NCI-H82 treated with DMSO at 0.1 percent for 48 hours (cell line): Measurements from ENCODE around the gene IQCM.

Experiments used
- DNase-seq: peaks from one replicate; lab custom pipeline; 2025; ENCODE audit not compliant: unreplicated experiment; lab: John Stamatoyannopoulos, UW

Gene IQCM

DNA sequence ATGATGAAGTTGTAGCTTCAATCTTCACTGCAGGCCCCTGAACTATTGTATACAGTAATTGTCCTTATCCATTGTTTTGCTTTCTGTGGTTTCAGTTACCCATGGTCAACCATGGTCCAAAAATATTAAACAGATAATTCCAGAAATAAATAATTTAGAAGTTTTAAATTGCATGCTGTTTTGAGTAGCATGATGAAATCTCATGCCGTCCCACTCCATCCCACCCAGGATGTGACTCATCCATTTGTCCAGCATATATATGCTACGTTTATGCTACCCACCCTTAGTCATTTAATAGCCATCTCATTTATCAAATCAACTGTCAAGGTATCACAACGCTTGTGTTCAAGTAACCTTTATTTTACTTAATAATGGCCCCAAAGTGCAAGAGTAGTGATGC lies 34.5 kb downstream of the IQCM start:
- DNase-seq: no peak

- DNase-seq: peak; percentile 13
Measured at GRCh38 chr4:149768477-149768876, 47.2 kb downstream of the IQCM start.

DNA sequence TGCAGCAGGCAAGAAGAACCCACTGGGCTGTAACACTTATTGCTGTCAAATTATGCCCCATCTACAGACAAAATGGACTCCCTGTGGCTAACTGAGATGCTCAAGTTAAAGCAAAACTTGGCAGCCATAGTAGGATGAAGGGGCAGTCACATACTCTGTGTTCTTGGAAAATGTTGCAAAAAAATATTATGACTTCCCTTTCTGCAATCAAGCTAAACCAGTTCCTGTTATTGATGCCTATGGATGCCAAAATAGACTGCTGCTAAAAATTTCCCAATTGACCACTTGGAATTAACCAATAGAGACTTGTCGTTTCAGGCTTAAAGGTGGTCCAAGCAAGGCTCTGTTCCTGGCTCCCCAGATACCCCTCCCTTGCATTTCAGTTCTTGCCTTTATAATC lies 49.5 kb downstream of the IQCM start:
- DNase-seq: no peak

DNA sequence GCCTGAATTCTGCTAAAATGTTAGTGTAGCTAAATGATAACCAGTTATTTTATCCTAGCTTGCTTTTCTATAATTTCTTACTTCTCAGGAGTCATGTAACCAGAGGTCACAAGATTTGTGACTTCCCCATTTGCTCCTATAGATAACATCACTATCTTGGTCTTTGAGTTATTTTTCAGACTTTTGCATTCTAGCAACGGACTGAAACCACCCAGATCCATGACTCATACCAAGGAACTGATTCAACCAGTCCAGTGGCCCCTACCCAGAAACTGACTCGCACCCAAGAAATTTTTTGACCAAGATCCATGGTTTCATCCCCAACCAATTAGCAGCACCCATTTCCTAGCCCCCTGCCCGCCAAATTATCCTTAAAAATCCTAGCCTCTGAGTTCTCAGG lies 50.0 kb downstream of the IQCM start:
- DNase-seq: no peak

- no peak for DNase-seq
Measured at GRCh38 chr4:149755969-149756368, 59.7 kb downstream of the IQCM start.

GRCh38 chr4:149754526-149754925 lies 61.1 kb downstream of the IQCM start:
- DNase-seq: no peak

- no peak for DNase-seq
Measured at GRCh38 chr4:149752729-149753128, 62.9 kb downstream of the IQCM start.

DNA sequence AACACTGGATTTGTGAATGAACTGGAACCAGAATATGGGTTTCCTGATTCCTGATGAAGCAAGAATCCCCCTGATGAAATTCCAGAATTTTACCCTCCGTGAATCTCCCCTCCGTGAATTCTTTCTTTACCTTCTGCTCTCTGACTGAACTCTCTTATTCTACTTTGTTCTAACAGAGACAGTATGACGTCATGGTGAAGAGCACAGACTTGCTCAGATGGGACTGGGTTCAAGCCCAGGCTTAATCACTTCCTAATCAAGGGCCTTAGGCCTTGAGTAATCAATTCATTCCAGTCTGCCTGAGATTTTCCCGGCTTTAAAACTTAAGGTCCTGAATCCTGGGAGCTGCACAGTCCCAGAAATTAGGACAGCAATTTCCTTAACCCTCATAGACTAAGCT lies 64.5 kb downstream of the IQCM start:
- no peak for DNase-seq

GRCh38 chr4:149749784-149750183 lies 65.9 kb downstream of the IQCM start:
- DNase-seq: no peak

DNA sequence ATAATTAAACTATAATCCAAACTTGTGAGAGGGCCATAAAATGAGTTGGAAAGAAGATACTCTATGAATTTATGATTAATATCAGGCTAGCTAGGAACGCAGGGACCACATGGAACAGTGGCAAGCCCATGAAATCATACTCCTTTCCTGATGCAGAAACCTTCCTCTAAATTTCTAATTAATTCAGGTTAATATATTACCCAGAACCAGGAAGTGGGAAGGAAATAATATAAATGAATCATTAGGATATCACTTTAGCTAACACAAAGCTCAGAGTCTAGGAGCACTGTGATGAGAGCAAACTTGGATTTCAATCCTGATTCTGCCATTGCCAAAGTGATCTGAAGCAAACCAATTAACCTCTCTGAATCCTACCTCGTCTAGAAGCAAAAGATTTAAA lies 68.0 kb downstream of the IQCM start:
- no peak for DNase-seq

- DNase-seq: no peak
Measured at GRCh38 chr4:149746276-149746675, 69.4 kb downstream of the IQCM start.

DNA sequence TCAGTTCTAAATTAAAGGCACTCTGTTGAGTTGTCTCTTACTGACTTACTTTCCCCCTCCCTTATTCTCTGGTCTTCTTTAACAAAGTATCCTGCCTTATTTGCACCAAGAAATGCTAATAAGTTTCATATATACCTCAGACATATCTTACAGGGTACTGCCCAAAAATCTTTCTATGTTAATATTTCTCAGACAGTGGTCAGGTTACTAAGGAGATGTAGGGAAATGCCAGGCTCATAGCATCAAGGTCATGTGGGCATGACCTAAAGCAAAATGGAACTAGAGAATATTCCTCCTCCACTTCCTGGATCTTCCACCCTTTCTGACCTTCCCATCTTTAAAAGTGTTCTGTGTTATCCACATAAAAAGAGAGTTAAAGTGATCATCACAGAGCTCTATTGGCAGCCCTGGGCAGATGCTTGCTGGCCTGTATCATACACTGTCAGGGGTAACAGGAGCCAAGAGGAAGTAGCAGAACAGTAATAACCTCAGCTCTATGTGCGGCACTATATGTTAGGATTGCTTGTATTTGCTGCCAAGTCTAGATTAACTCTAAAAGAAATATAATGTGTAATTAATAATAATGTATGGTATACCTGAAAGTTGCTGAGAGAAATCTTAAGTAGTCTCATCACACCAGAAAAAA lies 74.3 kb downstream of the IQCM start:
- DNase-seq: no peak

DNA sequence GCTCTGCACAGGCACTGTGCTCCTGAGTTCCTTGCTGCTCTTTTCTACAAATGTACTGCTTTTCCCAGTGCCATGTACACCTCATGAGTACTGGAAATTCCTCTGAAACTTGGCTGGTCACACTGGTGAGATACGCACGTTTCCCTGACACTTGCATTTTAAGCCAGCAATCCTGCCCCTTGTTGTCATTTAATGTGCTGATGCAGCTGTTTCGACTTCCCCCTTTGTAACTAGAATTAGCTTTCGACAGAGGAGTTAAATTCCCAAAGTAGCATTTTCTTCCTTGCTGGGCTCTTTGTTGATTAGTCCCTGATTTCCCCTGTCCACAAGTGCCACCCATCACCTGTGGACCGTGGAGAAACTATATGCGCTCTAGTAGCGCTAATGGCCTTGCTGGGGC lies 77.5 kb downstream of the IQCM start:
- DNase-seq: no peak

- no peak for DNase-seq
Measured at GRCh38 chr4:149735796-149736195, 79.8 kb downstream of the IQCM start.

DNA sequence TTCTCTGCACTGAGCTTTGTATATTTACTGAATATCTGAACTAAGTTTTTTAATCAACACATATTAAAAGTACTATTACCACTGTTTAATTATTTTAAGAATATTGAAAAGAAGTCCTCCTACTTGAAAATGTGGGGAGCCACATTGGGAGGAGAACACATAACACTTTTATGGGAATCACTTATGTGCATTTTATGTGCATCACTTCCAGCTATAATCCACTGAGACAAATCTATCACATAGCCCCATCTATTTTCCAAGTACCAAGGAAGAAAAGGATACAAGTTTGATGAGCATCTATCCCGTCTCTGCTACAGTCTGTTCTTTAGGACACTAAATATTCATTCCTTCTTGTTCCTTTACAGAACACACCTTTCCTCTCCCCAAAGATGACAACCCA lies 87.2 kb downstream of the IQCM start:
- DNase-seq: no peak

GRCh38 chr4:149727663-149728062 lies 88.0 kb downstream of the IQCM start:
- no peak for DNase-seq

DNA sequence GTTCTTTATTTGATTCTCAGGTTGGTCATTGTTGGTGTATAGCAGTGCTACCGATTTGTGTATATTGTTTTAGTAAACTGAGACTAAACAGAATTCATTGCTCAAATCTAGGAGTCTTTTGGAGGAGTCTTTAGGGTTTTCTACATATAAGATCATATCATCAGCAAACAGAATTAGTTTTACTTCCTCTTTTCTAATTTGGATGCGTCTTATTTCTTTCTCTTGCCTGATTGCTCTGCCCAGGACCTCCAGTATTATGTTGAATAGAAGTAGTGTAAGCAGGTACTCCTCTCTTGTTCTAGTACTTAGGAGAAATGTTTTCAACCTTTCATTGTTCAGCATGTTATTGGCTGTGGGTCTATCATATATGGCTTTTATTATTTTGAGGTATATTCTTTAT lies 92.6 kb downstream of the IQCM start:
- no peak for DNase-seq

DNA sequence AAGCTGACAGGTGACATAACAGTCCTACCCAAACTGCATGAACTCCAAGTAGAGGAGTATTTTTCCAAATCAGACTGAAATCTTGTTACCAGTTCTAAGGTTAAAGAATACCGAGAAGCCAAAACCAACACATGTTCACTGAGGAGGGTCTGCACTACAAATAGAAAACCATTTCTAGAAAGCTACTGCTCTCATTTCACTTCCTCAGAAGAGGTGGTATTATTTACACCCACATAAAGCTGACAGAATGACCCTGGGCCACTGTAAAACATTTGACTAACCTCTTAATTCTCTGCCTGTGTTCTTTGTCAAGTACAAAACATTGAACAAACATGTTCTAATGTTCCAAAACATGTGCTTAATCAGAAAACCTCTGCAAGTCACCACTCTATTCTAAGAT lies 95.8 kb downstream of the IQCM start:
- DNase-seq: no peak

DNA sequence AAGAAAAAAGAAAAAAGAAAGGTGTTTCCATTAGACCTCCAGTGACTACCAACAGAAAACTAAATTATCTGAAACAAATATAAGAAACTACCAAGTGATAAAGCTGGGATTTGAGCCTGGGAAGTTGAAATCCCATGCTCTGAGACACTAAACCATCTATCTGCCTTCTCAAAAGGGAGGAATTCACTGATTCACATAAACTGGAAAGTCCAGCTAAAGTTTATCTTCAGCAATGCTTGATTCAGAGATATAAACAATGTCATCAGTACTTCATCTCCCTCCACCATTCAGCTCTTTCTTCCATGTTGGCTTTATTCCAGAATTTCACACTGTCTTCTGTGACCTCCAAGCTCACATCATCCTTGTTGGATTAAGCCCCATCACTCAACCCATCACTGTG lies 96.3 kb downstream of the IQCM start:
- DNase-seq: no peak

- DNase-seq: no peak
Measured at GRCh38 chr4:149718500-149718899, 97.1 kb downstream of the IQCM start.

DNA sequence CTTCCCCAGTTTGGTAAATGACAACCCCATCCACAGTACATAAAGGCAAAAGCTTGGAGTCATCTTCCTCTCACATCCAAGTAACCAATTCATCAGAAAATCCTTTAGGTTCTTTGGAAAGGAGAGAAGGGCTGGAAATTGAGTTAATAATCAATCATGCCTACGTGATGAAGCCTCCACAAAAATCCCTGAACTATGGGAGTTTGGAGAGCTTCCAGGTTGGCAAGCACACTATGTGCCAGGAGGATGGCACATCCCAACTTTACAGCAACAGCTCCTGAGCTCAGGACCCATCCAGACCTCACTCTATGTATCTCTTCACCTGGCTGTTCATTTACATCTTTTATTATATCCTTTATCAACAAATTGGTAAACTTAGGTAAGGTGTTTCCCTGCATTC lies 98.9 kb downstream of the IQCM start:
- DNase-seq: no peak

DNA sequence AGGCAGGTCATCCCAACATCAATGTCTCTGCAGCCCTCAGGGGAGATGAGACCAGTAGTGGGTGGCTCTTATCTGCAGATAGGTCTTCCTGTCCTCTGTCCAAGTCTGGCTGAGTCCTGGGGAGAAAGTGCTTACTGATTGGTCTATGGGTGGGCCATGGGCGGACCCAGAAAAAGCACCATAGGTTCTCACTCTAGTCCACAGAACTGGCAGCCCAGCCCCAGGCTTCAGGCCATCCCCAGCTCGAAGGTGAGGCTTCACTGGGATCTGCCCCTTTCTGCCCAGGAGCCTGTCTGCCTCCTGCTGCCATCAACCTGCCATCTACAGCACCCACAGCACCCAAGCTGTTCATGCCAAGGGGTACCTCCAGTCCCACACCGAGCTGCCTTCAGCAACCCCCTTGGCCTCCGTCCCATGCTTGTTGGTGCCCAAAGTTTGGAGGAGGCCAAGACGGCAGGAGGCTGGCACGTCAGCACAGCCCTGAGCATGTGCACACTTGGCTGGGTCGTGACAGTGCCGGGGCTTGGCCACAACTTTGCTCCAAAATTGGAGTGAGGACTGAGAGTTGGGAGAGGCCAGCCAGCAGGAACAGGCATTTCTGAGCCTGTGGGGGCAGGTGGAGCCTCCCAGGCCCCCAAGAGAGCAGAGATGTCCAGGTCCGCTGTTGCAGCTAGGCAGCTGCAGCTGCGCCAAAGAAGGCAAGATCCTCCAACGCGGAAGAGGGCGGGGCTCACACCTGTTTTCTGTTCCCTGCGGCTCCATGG lies 99.6 kb downstream of the IQCM start:
- DNase-seq: no peak

DNA sequence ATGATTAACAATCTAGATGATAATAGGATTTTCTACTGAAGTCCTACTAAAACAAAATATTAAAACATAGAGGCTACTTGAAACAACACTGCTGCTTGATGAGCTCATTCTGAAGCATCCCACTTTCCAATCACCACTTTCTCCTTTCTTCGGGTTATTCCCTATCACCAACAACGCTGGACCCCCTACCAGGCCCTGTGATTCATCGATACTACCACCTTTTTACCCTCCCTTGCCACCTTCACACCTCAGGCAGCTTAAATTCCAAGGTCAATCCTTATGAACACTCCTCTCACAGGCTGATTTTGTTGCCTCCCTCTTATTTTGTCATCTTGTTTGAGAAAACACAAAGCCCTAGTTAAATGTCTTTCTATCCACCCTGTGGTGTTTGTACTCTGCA lies 102.6 kb downstream of the IQCM start:
- DNase-seq: no peak
